ENCODE results near the gene TAS2R46. TPM values are rescaled to one million over a fixed set of nuclear protein-coding genes. Genes with fewer than 3 reads are reported as not detected.
"Not testable (repeated sequence)": the region's sequence is repeated elsewhere in the genome, so short reads cannot be mapped to it uniquely, and the experiment has no call there.

TAS2R46 gene
- 1 to 10 TPM in 2 of 4 donors, not detected in 2; 5.5 to 8.7 TPM for total RNA-seq

GRCh38 chr12:11062194-11062593 lies at the start of gene TAS2R46:
TSS of gene TAS2R46 (minus strand) at chr12:11062294. CDS start at chr12:11062294, 0 bp downstream.
- H3K27ac ChIP-seq; DNase-seq; H3K4me1 ChIP-seq; H3K27me3 ChIP-seq; intact Hi-C loops (cut with DNase I; ENCODE audit: low total_unique reads); H3K9me3 ChIP-seq; H3K36me3 ChIP-seq; H3K4me3 ChIP-seq: not testable (repeated sequence)

- H3K27me3 ChIP-seq; H3K4me3 ChIP-seq; H3K4me1 ChIP-seq; H3K27ac ChIP-seq; H3K36me3 ChIP-seq; intact Hi-C loops (cut with DNase I; ENCODE audit: low total_unique reads); DNase-seq; H3K9me3 ChIP-seq: not testable (repeated sequence)
These were observed 49.1 kb upstream of the TAS2R46 start for GRCh38 chr12:11111213-11111612.

DNA sequence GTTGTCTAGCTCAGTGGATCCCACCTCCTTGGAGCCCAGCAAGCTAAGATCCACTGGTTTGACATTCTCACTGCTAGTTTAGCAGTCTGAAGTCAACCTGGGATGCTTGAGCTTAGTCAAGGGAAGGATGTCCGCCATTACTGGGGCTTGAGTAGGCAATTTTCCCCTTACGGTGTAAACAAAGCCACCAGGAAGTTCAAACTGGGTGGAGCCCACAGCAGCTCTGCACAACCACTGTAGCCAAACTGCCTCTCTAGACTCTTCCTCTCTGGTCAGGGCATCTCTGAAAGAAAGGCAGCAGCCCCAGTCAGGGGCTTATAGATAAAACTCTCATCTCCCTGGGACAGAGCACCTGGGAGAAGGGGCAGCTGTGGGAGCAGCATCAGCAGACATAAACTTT lies 46.8 kb upstream of the TAS2R46 start:
- H3K27ac ChIP-seq: no peak overlapping the region
- no peak overlapping the region for H3K4me3 ChIP-seq
- TF ChIP-seq, protein P1, sequence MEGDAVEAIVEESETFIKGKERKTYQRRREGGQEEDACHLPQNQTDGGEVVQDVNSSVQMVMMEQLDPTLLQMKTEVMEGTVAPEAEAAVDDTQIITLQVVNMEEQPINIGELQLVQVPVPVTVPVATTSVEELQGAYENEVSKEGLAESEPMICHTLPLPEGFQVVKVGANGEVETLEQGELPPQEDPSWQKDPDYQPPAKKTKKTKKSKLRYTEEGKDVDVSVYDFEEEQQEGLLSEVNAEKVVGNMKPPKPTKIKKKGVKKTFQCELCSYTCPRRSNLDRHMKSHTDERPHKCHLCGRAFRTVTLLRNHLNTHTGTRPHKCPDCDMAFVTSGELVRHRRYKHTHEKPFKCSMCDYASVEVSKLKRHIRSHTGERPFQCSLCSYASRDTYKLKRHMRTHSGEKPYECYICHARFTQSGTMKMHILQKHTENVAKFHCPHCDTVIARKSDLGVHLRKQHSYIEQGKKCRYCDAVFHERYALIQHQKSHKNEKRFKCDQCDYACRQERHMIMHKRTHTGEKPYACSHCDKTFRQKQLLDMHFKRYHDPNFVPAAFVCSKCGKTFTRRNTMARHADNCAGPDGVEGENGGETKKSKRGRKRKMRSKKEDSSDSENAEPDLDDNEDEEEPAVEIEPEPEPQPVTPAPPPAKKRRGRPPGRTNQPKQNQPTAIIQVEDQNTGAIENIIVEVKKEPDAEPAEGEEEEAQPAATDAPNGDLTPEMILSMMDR (IDR thresholded peaks at IDR 0.05): no peak
- no peak for TF ChIP-seq POLR2A (IDR thresholded peaks at IDR 0.05)
- no peaks in the 10 kb centered on the region for H3K27me3 ChIP-seq
- no peaks in the 10 kb centered on the region for H3K9me3 ChIP-seq
- H3K36me3 ChIP-seq: no peaks in the 10 kb centered on the region
- DNase-seq: no peak
- intact Hi-C loops (cut with DNase I; ENCODE audit: low total_unique reads): no loop called here
- no peaks in the 10 kb centered on the region for H3K4me1 ChIP-seq

- no peaks in the 10 kb centered on the region for H3K27me3 ChIP-seq
- H3K9me3 ChIP-seq: no peaks in the 10 kb centered on the region
- intact Hi-C loops (cut with DNase I; ENCODE audit: low total_unique reads): no loop called here
- no peaks in the 10 kb centered on the region for H3K4me1 ChIP-seq
- no peak for DNase-seq
- TF ChIP-seq, protein P1 (IDR thresholded peaks at IDR 0.05): no peak
- no peak for TF ChIP-seq POLR2A (IDR thresholded peaks at IDR 0.05)
- H3K27ac ChIP-seq: no peak overlapping the region
- no peak overlapping the region for H3K4me3 ChIP-seq
- H3K36me3 ChIP-seq: no peaks in the 10 kb centered on the region
These were observed 45.6 kb upstream of the TAS2R46 start for GRCh38 chr12:11107719-11108118.

- no peak overlapping the region for H3K4me3 ChIP-seq
- DNase-seq: no peak
- intact Hi-C loops (cut with DNase I; ENCODE audit: low total_unique reads): no loop called here
- no peaks in the 10 kb centered on the region for H3K27me3 ChIP-seq
- H3K36me3 ChIP-seq: no peaks in the 10 kb centered on the region
- TF ChIP-seq, protein P1 (IDR thresholded peaks at IDR 0.05): no peak
- TF ChIP-seq POLR2A (IDR thresholded peaks at IDR 0.05): no peak
- no peaks in the 10 kb centered on the region for H3K9me3 ChIP-seq
- no peak overlapping the region for H3K27ac ChIP-seq
- H3K4me1 ChIP-seq: no peaks in the 10 kb centered on the region
These were observed 44.2 kb upstream of the TAS2R46 start for GRCh38 chr12:11106288-11106687.

GRCh38 chr12:11105546-11105945 lies 43.5 kb upstream of the TAS2R46 start:
- Histone ChIP-seq H3K27ac (no peak overlapping the region), H3K4me1 (no peaks in the 10 kb centered on the region), H3K4me3 (no peak overlapping the region), H3K27me3 (no peaks in the 10 kb centered on the region), H3K9me3 (no peaks in the 10 kb centered on the region), H3K36me3 (no peaks in the 10 kb centered on the region)
- DNase-seq: no peak
- intact Hi-C loops (cut with DNase I; ENCODE audit: low total_unique reads): no loop called here
- TF ChIP-seq POLR2A (IDR thresholded peaks at IDR 0.05): no peak
- TF ChIP-seq, protein P1 (IDR thresholded peaks at IDR 0.05): no peak

GRCh38 chr12:11094910-11095309 lies 32.8 kb upstream of the TAS2R46 start:
- not testable (repeated sequence) for H3K27ac ChIP-seq, H3K9me3 ChIP-seq, DNase-seq, H3K4me3 ChIP-seq, H3K36me3 ChIP-seq, H3K4me1 ChIP-seq, H3K27me3 ChIP-seq
- intact Hi-C loops (cut with DNase I; ENCODE audit: low total_unique reads): loop anchor here (10.0 kb wide), 1 partner anchor 60 kb away; the partner anchor contains the start of gene TAS2R31

Data from uterus (tissue), 4 donors.